A673 (cell line): ENCODE measurements around the gene CDK19.

Source experiments
- CTCF ChIP-seq: fragments of 300-800, 200-600 bp; sonication (generic); conservative IDR thresholded peaks from 2 replicates; pipeline ENCODE4 v1.5.1; 2017; ENCODE audit warnings: low read depth, mild to moderate bottlenecking, antibody characterized with exemption, low read length, moderate library complexity, mixed read lengths
- EZH2 ChIP-seq: fragments of 200-600 bp; sonication (generic); IDR thresholded peaks from 2 replicates; pipeline ENCODE4 v1.6.1; 2017; ENCODE audit warnings: borderline replicate concordance, low read depth, mild to moderate bottlenecking, mixed read lengths, antibody characterized with exemption, low read length; ENCODE audit not compliant: poor library complexity, severe bottlenecking

- no peak for TF ChIP-seq CTCF
- TF ChIP-seq EZH2: no peak
These were observed 186.9 kb downstream of the CDK19 start for GRCh38 chr6:110628330-110628729.
